Stomach (tissue), 9 donors: Measurements from ENCODE around the gene GNGT1. TPM values are rescaled to one million over a fixed set of nuclear protein-coding genes. Genes with fewer than 3 reads are reported as not detected.

Experiments
- DNase-seq, 2 donors: peaks; one replicate each; pipeline versions ENCODE4 v3.0.0 to v3.0.0-alpha.2; 2013 to 2019
- H3K27ac ChIP-seq, 5 donors: fragments of 200-600 bp in 4 of 5; sonication (generic) in 4 of 5; one replicate each; pipeline ENCODE4 v1.5.1; 2013 to 2019; ENCODE audit warnings: mild to moderate bottlenecking in 1 of 5, moderate library complexity in 1 of 5
- H3K27me3 ChIP-seq, 3 donors: fragments of 200-600 bp; sonication (generic); one replicate each; pipeline ENCODE4 v1.5.1; 2017 to 2019; ENCODE audit warnings: mixed run types in 1 of 3
- H3K36me3 ChIP-seq, 4 donors: fragments of 200-600 bp; sonication (generic); 1 replicate in 3 of 4; 2 replicates in 1 of 4; pipeline ENCODE4 v1.5.1; 2016 to 2019
- H3K4me1 ChIP-seq, 4 donors: fragments of 200-600 bp; sonication (generic); one replicate each; pipeline ENCODE4 v1.5.1; 2016 to 2019
- H3K4me3 ChIP-seq, 4 donors: fragments of 200-600 bp; sonication (generic) in 3 of 4; one replicate each; pipeline ENCODE4 v1.5.1; 2016 to 2019; ENCODE audit warnings: mild to moderate bottlenecking in 1 of 4
- H3K9me3 ChIP-seq, 4 donors: fragments of 200-600 bp; sonication (generic); one replicate each; pipeline ENCODE4 v1.5.1; 2016 to 2019
- CTCF ChIP-seq, 7 experiments: fragments of 450-650 bp in 4 of 7; fragments of 200-600 bp in 3 of 7; sonication (generic) in 3 of 7; IDR thresholded peaks; one replicate each; pipeline ENCODE4 v1.5.1; 2016 to 2019; ENCODE audit warnings: antibody characterized with exemption in 7 of 7, control low read depth in 2 of 7, mild to moderate bottlenecking in 1 of 7
- EP300 ChIP-seq: sonication (generic); formaldehyde crosslinking; IDR thresholded peaks from one replicate; pipeline ENCODE4 v1.6.1; 2017; ENCODE audit warnings: antibody characterized with exemption
- POLR2A ChIP-seq, 4 donors: fragments of 450-650 bp; IDR thresholded peaks; one replicate each; pipeline ENCODE4 v1.6.1; 2016; ENCODE audit warnings: antibody characterized with exemption in 4 of 4, control low read depth in 2 of 4, mild to moderate bottlenecking in 1 of 4, moderate library complexity in 1 of 4
- POLR2AphosphoS5 ChIP-seq, 3 donors: sonication (generic); formaldehyde crosslinking; IDR thresholded peaks; one replicate each; pipeline ENCODE4 v1.6.1; 2016; ENCODE audit warnings: antibody characterized with exemption in 3 of 3
- WGBS, 5 donors: extraction: QIAGEN DNeasy Blood & Tissue Kit in 3 of 5; methylation state at CpG; one replicate each; pipeline versions ENCODE4 v1.1.5 to v1.1.7; 2013 to 2018; 5-methylcytosine and 5-hydroxymethylcytosine counted together
- intact Hi-C: fragments of 100-400 bp; cut with DNase I; formaldehyde crosslinking; loops from one replicate; pipeline ENCODE4 v1.15.1; 2023; ENCODE audit warnings: low total_unique reads
- polyA plus RNA-seq, 3 donors: library from polyadenylated mRNA; stranded (reverse); fragments of 200-250 nt; gene quantifications; one replicate each; pipeline ENCODE4 v1.2.3, GENCODE V29; 2013
- total RNA-seq, 5 donors: library from RNA; depleted of rRNA; stranded (reverse); fragments of >200 nt; gene quantifications; one replicate each; pipeline versions ENCODE4 v1.1.0 to v1.2.3, GENCODE V29; 2014 to 2016
- donor health status: healthy with polysubstance abuse.
- donor health status: Bipolar disorder and iron deficiency.
- donor health status: healthy.

GNGT1 gene
- total and polyA plus RNA-seq, 8 donors = not detected

- intact Hi-C loops = no loop called here
- no peaks in the 10 kb centered on the region for H3K9me3 ChIP-seq
- no peaks in the 10 kb centered on the region for H3K27me3 ChIP-seq
- H3K4me1 ChIP-seq = peaks cover 0 to 8% (median 0%) of the 10 kb centered on the region in 4 donors
- H3K4me3 ChIP-seq = no peak overlapping the region
- no peaks in the 10 kb centered on the region for H3K36me3 ChIP-seq
- no peak for TF ChIP-seq POLR2A (IDR thresholded peaks at IDR 0.05)
- no peak for TF ChIP-seq POLR2AphosphoS5 (IDR thresholded peaks at IDR 0.05)
- TF ChIP-seq EP300 = no peak
- TF ChIP-seq CTCF (IDR thresholded peaks at IDR 0.05) = no peak
- WGBS, 5 donors = 48 to 68% (median 54%) methylated on average over 1 of the region's 1 CpG
- no peak for DNase-seq
- H3K27ac ChIP-seq = no peak overlapping the region
Observed at GRCh38 chr7:93948106-93948505, 41.7 kb downstream of the GNGT1 start.

- intact Hi-C loops = no loop called here
- H3K27ac ChIP-seq = no peak overlapping the region
- TF ChIP-seq CTCF (IDR thresholded peaks at IDR 0.05) = no peak
- no peak for TF ChIP-seq POLR2A (IDR thresholded peaks at IDR 0.05)
- no peak for TF ChIP-seq EP300
- TF ChIP-seq POLR2AphosphoS5 (IDR thresholded peaks at IDR 0.05) = no peak
- DNase-seq = no peak
- no peaks in the 10 kb centered on the region for H3K36me3 ChIP-seq
- 52 to 70% (median 52%) methylated on average over 1 to 2 of the region's 2 CpGs for WGBS, 5 donors
- peaks cover 0 to 8% (median 0%) of the 10 kb centered on the region in 4 donors for H3K4me1 ChIP-seq
- no peak overlapping the region for H3K4me3 ChIP-seq
- H3K9me3 ChIP-seq = no peaks in the 10 kb centered on the region
- H3K27me3 ChIP-seq = no peaks in the 10 kb centered on the region
Observed at GRCh38 chr7:93948873-93949272, 42.5 kb downstream of the GNGT1 start.

- no peaks in the 10 kb centered on the region for H3K9me3 ChIP-seq
- TF ChIP-seq POLR2A (IDR thresholded peaks at IDR 0.05) = no peak
- TF ChIP-seq EP300 = no peak
- no peak for TF ChIP-seq POLR2AphosphoS5 (IDR thresholded peaks at IDR 0.05)
- TF ChIP-seq CTCF (IDR thresholded peaks at IDR 0.05) = no peak
- 48 to 78% (median 62%) methylated on average over 1 of the region's 1 CpG for WGBS, 5 donors
- no peak overlapping the region for H3K4me3 ChIP-seq
- intact Hi-C loops = no loop called here
- no peaks in the 10 kb centered on the region for H3K36me3 ChIP-seq
- no peak overlapping the region for H3K27ac ChIP-seq
- no peaks in the 10 kb centered on the region for H3K27me3 ChIP-seq
- no peak for DNase-seq
- H3K4me1 ChIP-seq = peaks cover 0 to 8% (median 0%) of the 10 kb centered on the region in 4 donors
Observed at GRCh38 chr7:93949423-93949822, 43.1 kb downstream of the GNGT1 start.

- Histone ChIP-seq H3K27me3 (no peaks in the 10 kb centered on the region), H3K36me3 (no peaks in the 10 kb centered on the region), H3K9me3 (no peaks in the 10 kb centered on the region), H3K4me1 (no peaks in the 10 kb centered on the region), H3K4me3 (no peak overlapping the region), H3K27ac (no peak overlapping the region)
- no peak for DNase-seq
- intact Hi-C loops = no loop called here
- TF ChIP-seq POLR2A (IDR thresholded peaks at IDR 0.05) = no peak
- TF ChIP-seq EP300 = no peak
- no peak for TF ChIP-seq CTCF (IDR thresholded peaks at IDR 0.05)
- TF ChIP-seq POLR2AphosphoS5 (IDR thresholded peaks at IDR 0.05) = no peak
- 80 to 93% (median 87%) methylated on average over 2 of the region's 2 CpGs for WGBS, 5 donors
Observed at GRCh38 chr7:93955304-93955703, 48.9 kb downstream of the GNGT1 start.
